Sigmoid colon (tissue), 7 donors: ENCODE measurements around the gene SNX15. TPM values are rescaled to one million over a fixed set of nuclear protein-coding genes. Genes with fewer than 3 reads are reported as not detected.

Experiments used
- DNase-seq: peaks from one replicate; pipeline ENCODE4 v3.0.0-alpha.2; 2019
- H3K27ac ChIP-seq, 4 donors: fragments of 200-600 bp; sonication (generic); one replicate each; pipeline ENCODE4 v1.5.1; 2016 to 2019; ENCODE audit warnings: mild to moderate bottlenecking in 1 of 4
- H3K27me3 ChIP-seq, 3 donors: fragments of 200-600 bp; sonication (generic); one replicate each; pipeline ENCODE4 v1.5.1; 2019; ENCODE audit warnings: mild to moderate bottlenecking in 1 of 3
- H3K36me3 ChIP-seq, 4 donors: fragments of 200-600 bp; sonication (generic); one replicate each; pipeline ENCODE4 v1.5.1; 2016 to 2019
- H3K4me1 ChIP-seq, 4 donors: fragments of 200-600 bp; sonication (generic); one replicate each; pipeline ENCODE4 v1.5.1; 2017 to 2019
- H3K4me3 ChIP-seq, 4 donors: fragments of 200-600 bp; sonication (generic); one replicate each; pipeline ENCODE4 v1.5.1; 2017 to 2019; ENCODE audit warnings: mild to moderate bottlenecking in 2 of 4, moderate library complexity in 1 of 4
- H3K9me3 ChIP-seq, 4 donors: fragments of 200-600 bp in 3 of 4; sonication (generic) in 3 of 4; one replicate each; pipeline versions ENCODE4 v1.5.1 to v1.6.1; 2013 to 2019
- CTCF ChIP-seq, 4 experiments: fragments of 450-650 bp in 3 of 4; fragments of 200-600 bp in 1 of 4; IDR thresholded peaks; one replicate each; pipeline ENCODE4 v1.5.1; 2016 to 2019; ENCODE audit warnings: antibody characterized with exemption in 4 of 4, mild to moderate bottlenecking in 3 of 4, moderate library complexity in 2 of 4
- EP300 ChIP-seq, 4 donors: sonication (generic); formaldehyde crosslinking; IDR thresholded peaks; one replicate each; pipeline ENCODE4 v1.6.1; 2017; ENCODE audit warnings: antibody characterized with exemption in 4 of 4
- POLR2A ChIP-seq, 2 donors: fragments of 450-650 bp; IDR thresholded peaks; one replicate each; pipeline ENCODE4 v1.6.1; 2016; ENCODE audit warnings: antibody characterized with exemption in 2 of 2, mild to moderate bottlenecking in 2 of 2, moderate library complexity in 2 of 2
- POLR2AphosphoS5 ChIP-seq, 4 donors: sonication (generic); formaldehyde crosslinking; IDR thresholded peaks; one replicate each; pipeline ENCODE4 v1.6.1; 2017; ENCODE audit warnings: antibody characterized with exemption in 4 of 4
- WGBS, 2 donors: extraction: QIAGEN DNeasy Blood & Tissue Kit; methylation state at CpG; one replicate each; pipeline ENCODE4 v1.1.7; 2013; 5-methylcytosine and 5-hydroxymethylcytosine counted together
- intact Hi-C: fragments of 100-400 bp; cut with DNase I; formaldehyde crosslinking; loops from one replicate; pipeline ENCODE4 v1.15.1; 2023
- polyA plus RNA-seq, 3 donors: library from polyadenylated mRNA; stranded (reverse); fragments of 200-250 nt; gene quantifications; one replicate each; pipeline ENCODE4 v1.2.3, GENCODE V29; 2013
- total RNA-seq, 4 donors: library from RNA; depleted of rRNA; stranded (reverse); fragments of >200 nt; gene quantifications; one replicate each; pipeline ENCODE4 v1.1.0, GENCODE V29; 2016
- donor health status: healthy with polysubstance abuse.
- donor health status: Bipolar disorder and iron deficiency.
- donor health status: healthy.

SNX15 gene
- total and polyA plus RNA-seq, 7 donors, result 20.1 to 36.6 (median 27.6) TPM

GRCh38 chr11:64990222-64990923, 36.9 kb upstream of the SNX15 start:
- no peak for TF ChIP-seq CTCF (IDR thresholded peaks at IDR 0.05)
- no peak for TF ChIP-seq EP300 (IDR thresholded peaks at IDR 0.05)
- no peak for TF ChIP-seq POLR2A (IDR thresholded peaks at IDR 0.05)
- TF ChIP-seq POLR2AphosphoS5 (IDR thresholded peaks at IDR 0.05), result no peak
- intact Hi-C loops, result no loop called here
- no peaks in the 10 kb centered on the region for H3K9me3 ChIP-seq
- no peaks in the 10 kb centered on the region for H3K27me3 ChIP-seq
- H3K36me3 ChIP-seq, result no peaks in the 10 kb centered on the region
- H3K4me1 ChIP-seq, result peaks cover 0 to 14% (median 5%) of the 10 kb centered on the region in 4 donors
- 41 to 73% methylated on average over 15 of the region's 15 CpGs for WGBS, 2 donors
- H3K4me3 ChIP-seq, result peak overlapping the region in 3 of 4 donors; percentile 2 to 32 (median 26)
- DNase-seq, result peak; percentile 74
- peak overlapping the region; percentile 27 to 47 (median 32) for H3K27ac ChIP-seq

DNA sequence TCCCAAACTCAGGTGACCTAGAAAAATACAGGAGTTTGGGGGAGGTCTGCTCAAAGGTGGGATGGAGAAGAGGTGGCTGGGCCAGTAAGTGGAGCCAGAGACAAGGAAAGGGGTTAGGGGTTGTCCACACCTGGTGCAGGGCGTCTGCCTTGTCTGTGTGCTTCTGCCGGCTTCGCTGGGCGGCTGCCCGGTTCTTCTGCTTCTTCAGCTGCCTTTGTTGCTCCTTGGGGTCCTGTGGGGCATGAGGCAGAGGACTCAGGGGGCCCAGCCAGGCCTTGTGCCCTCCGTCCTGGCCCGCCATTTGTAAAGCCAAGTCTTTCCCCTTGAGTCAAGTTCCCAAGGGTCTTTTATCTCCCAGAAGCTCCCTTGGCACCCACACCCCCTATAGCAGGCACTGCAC, 32.9 kb upstream of the SNX15 start:
- no peaks in the 10 kb centered on the region for H3K36me3 ChIP-seq
- no peak overlapping the region for H3K4me3 ChIP-seq
- H3K4me1 ChIP-seq, result peaks cover 0 to 30% (median 20%) of the 10 kb centered on the region in 4 donors
- DNase-seq, result no peak
- TF ChIP-seq EP300 (IDR thresholded peaks at IDR 0.05) (no peak), POLR2A (IDR thresholded peaks at IDR 0.05) (no peak), POLR2AphosphoS5 (IDR thresholded peaks at IDR 0.05) (no peak), CTCF (IDR thresholded peaks at IDR 0.05) (no peak)
- no peaks in the 10 kb centered on the region for H3K27me3 ChIP-seq
- intact Hi-C loops, result no loop called here
- WGBS, 2 donors, result 94 to 95% methylated on average over 7 of the region's 7 CpGs
- H3K27ac ChIP-seq, result no peak overlapping the region
- no peaks in the 10 kb centered on the region for H3K9me3 ChIP-seq

- intact Hi-C loops, result loop anchor here (2.0 to 5.0 kb wide), 3 partner anchors 44 to 150 kb away; partner anchors contain the start of gene PPP2R5B
- TF ChIP-seq CTCF (IDR thresholded peaks at IDR 0.05), result no peak
- no peak for TF ChIP-seq POLR2AphosphoS5 (IDR thresholded peaks at IDR 0.05)
- TF ChIP-seq POLR2A (IDR thresholded peaks at IDR 0.05), result no peak
- no peak for TF ChIP-seq EP300 (IDR thresholded peaks at IDR 0.05)
- H3K4me1 ChIP-seq, result peaks cover 0 to 26% (median 17%) of the 10 kb centered on the region in 4 donors
- no peaks in the 10 kb centered on the region for H3K36me3 ChIP-seq
- no peaks in the 10 kb centered on the region for H3K27me3 ChIP-seq
- no peaks in the 10 kb centered on the region for H3K9me3 ChIP-seq
- peak overlapping the region; percentile 53 to 81 (median 76) for H3K27ac ChIP-seq
- 9 to 36% methylated on average over 11 of the region's 11 CpGs for WGBS, 2 donors
- no peak for DNase-seq
- H3K4me3 ChIP-seq, result peak overlapping the region; percentile 31 to 55 (median 50)
These were observed 30.9 kb upstream of the SNX15 start for GRCh38 chr11:64996327-64996709.

DNA sequence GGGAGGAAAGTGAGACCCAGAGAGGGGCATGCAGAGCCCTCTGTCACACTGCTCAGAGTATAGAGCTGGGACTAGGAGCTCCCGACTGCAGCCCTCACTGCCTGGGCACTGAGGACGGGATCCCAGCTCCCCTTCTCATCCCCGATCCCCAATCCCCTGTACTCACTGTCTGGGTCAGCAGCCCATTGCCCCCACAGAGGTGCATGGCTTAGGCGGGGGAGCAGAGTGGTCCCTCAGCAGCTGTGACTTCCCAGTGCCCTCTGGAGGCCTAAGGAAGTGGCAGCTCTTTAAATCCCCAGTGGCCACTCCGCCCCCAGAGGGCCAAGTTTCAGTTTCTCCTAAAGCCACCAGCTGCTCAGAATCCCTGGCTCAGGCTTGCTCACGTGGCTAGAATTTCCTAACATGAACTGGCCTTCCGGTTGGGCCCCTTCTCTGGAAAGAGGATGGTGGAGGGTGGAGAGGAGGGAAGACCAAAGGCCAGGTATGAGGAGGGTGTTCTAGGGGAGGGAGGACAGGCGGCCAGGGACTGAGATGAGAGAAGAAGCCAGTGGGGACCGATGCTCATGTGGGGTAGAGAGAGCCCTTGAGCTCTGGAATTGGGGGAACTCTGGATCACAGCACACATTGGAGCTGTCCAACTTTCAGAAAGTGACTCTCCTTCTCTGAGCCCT, 30.4 kb upstream of the SNX15 start, which contains the start of gene BATF2:
Gene BATF2 (minus strand): TSS at position 262 of the 671 bp plus-strand sequence. CDS start 57 bp downstream, at position 205.
- no peak for TF ChIP-seq EP300 (IDR thresholded peaks at IDR 0.05)
- TF ChIP-seq POLR2AphosphoS5 (IDR thresholded peaks at IDR 0.05), result peak; percentile 54 to 78 (median 64)
- peak in 1 of 2 donors; percentile 74 for TF ChIP-seq POLR2A (IDR thresholded peaks at IDR 0.05)
- peak; percentile 49 to 67 (median 58) for TF ChIP-seq CTCF (IDR thresholded peaks at IDR 0.05)
- H3K9me3 ChIP-seq, result no peaks in the 10 kb centered on the region
- H3K36me3 ChIP-seq, result no peaks in the 10 kb centered on the region
- 10 to 18% methylated on average over 9 of the region's 9 CpGs for WGBS, 2 donors
- H3K27me3 ChIP-seq, result no peaks in the 10 kb centered on the region
- peaks cover 0 to 26% (median 17%) of the 10 kb centered on the region in 4 donors for H3K4me1 ChIP-seq
- DNase-seq, result peak; percentile 92
- H3K27ac ChIP-seq, result peak within 1 kb of the TSS; percentile 53 to 81 (median 76)
- H3K4me3 ChIP-seq, result peak within 1 kb of the TSS; percentile 31 to 55 (median 50)
- intact Hi-C loops, result loop anchor here (2.0 to 5.0 kb wide), 3 partner anchors 45 to 150 kb away; partner anchors contain the start of gene PPP2R5B
